HepG2 (cell line): ENCODE data around the gene PHKB. TPM values are rescaled to one million over a fixed set of nuclear protein-coding genes. Genes with fewer than 3 reads are reported as not detected.

Experiments
- ARNTL ChIP-seq: sonication (generic); formaldehyde crosslinking; IDR thresholded peaks from 2 replicates; pipeline ENCODE4 v1.4.0; 2020; ENCODE audit warnings: mild to moderate bottlenecking, missing genetic modification reagents
- KDM5A ChIP-seq: fragments of 200-600 bp; sonication (generic); IDR thresholded peaks from 2 replicates; pipeline ENCODE4 v1.7.0; 2018; ENCODE audit warnings: antibody characterized with exemption, mild to moderate bottlenecking, low read length, borderline replicate concordance
- REXO4 ChIP-seq: sonication (generic); formaldehyde crosslinking; IDR thresholded peaks from 2 replicates; pipeline ENCODE4 v1.8.0; 2022; ENCODE audit warnings: missing genetic modification reagents, mild to moderate bottlenecking, borderline replicate concordance
- SIN3A ChIP-seq: IDR thresholded peaks from 2 replicates; pipeline ENCODE4 v1.6.1; 2011; ENCODE audit warnings: low read depth, mild to moderate bottlenecking, control low read depth, low read length, borderline replicate concordance
- ZBTB33 ChIP-seq: sonication (generic); formaldehyde crosslinking; IDR thresholded peaks from 2 replicates; pipeline ENCODE4 v1.4.0; 2020; ENCODE audit warnings: missing genetic modification reagents
- ZFX ChIP-seq: sonication (generic); formaldehyde crosslinking; IDR thresholded peaks from 2 replicates; pipeline ENCODE4 v1.4.0; 2020; ENCODE audit warnings: mild to moderate bottlenecking, low read depth, missing genetic modification reagents, moderate library complexity
- ZNF44 ChIP-seq: sonication (generic); formaldehyde crosslinking; IDR thresholded peaks from 2 replicates; pipeline ENCODE4 v1.5.1; 2020; ENCODE audit warnings: mild to moderate bottlenecking, missing genetic modification reagents
- ZNF687 ChIP-seq: sonication (generic); formaldehyde crosslinking; IDR thresholded peaks from 2 replicates; pipeline ENCODE4 v1.5.1; 2020; ENCODE audit warnings: mild to moderate bottlenecking, missing genetic modification reagents, moderate library complexity
- polyA plus RNA-seq, 8 experiments: library from polyadenylated mRNA; depleted of rRNA in 3 of 8; stranded (reverse) in 7 of 8; unstranded in 1 of 8; fragments of >200 nt; fragmentation: Illumina TruSeq in 4 of 8; extraction: Trizol in 4 of 8; gene quantifications; 2 replicates each; pipeline versions ENCODE4 v1.2.1 to v1.2.3, GENCODE V29; 2011 to 2016; ENCODE audit warnings: low read depth in 4 of 8, missing spikeins in 1 of 8, mixed read lengths in 1 of 8; ENCODE audit not compliant: insufficient read depth in 1 of 8
- small RNA-seq, 3 experiments: library from RNA; depleted of rRNA; stranded (forward); fragments of <200 nt; gene quantifications; one replicate each; pipeline ENCODE3, GENCODE V24; 2012; ENCODE audit warnings: low read depth in 2 of 3, low replicate concordance in 1 of 3; ENCODE audit not compliant: insufficient read length in 3 of 3, insufficient read depth in 2 of 3
- total RNA-seq, 5 experiments: library from RNA; depleted of rRNA; stranded (reverse); fragments of >200 nt; fragmentation: Illumina TruSeq; extraction: Trizol; gene quantifications; 2 replicates each; pipeline ENCODE4 v1.2.3, GENCODE V29; 2016; ENCODE audit warnings: low read depth in 1 of 5

The PHKB gene
- total and polyA plus RNA-seq, 2 of the 13 experiments (the other 11 are each of a cell fraction or from before 2014, with no cell fraction given), result 66.0 to 80.8 TPM

GRCh38 chr16:47750371-47750770 is 289.2 kb downstream of the PHKB start (continued):
- no peak for TF ChIP-seq ZNF687 (CRISPR knock-in tag)
- TF ChIP-seq ARNTL (CRISPR knock-in tag), result no peak
- TF ChIP-seq ZBTB33 (CRISPR knock-in tag), result no peak
- TF ChIP-seq REXO4 (CRISPR knock-in tag), result no peak
- no peak for TF ChIP-seq KDM5A
- no peak for TF ChIP-seq ZNF44 (CRISPR knock-in tag)
- no peak for TF ChIP-seq ZFX (CRISPR knock-in tag)
- TF ChIP-seq SIN3A, result no peak

Small RNAs within 50 kb of the gene (small RNA-seq; reads per million reads assigned to genes)
- 0 reads per million in 3 experiments for gene RNA5SP425

Other genes with a start within 250 kb of the PHKB start
- 43.7 and 74.5 TPM in 2 replicates for gene ITFG1, start 268 bp upstream of the PHKB start, total RNA-seq (2016; rRNA removed; fragmentation: Illumina TruSeq; extraction: Trizol)
- 129 and 150 TPM in 2 replicates for gene ITFG1, start 268 bp upstream of the PHKB start, polyA plus RNA-seq (2011; rRNA removed)